HG03060 (cell line): ENCODE data around the gene BFSP2.
"Not testable (repeated sequence)": the region's sequence is repeated elsewhere in the genome, so short reads cannot be mapped to it uniquely, and the experiment has no call there.

Source experiments
- ATAC-seq: cut with Tn5 transposase; IDR thresholded peaks from one replicate; pipeline ENCODE4 v1.9.1; 2021; ENCODE audit warnings: low read depth, moderate number of reproducible peaks; ENCODE audit not compliant: unreplicated experiment

Gene BFSP2

DNA sequence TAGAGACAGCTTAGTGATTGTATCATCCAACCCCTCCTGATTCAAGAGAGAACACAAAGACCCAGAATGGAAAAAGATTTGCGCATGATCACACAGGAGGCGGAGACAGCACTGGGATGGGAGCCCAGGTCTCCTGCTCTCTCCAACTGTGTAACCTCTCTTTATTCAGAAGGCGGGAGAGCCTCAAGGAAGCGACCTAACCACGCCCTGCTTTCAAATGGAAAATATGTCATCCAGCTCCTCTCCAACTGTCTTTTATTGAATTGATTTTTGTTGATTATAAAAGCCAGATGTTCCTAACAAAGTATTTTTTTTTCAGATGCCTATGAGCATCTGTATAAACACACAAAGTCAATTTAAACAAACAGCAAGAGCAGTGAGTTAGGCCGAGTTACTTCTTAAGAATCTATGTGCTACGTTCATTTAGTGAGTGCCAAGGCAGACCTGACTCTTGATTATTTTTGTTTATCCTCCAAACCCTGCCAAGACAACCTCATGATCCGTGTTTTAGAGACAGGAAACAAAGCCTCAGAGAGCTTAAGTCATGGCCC is 74.5 kb downstream of the BFSP2 start:
- no peak for ATAC-seq

DNA sequence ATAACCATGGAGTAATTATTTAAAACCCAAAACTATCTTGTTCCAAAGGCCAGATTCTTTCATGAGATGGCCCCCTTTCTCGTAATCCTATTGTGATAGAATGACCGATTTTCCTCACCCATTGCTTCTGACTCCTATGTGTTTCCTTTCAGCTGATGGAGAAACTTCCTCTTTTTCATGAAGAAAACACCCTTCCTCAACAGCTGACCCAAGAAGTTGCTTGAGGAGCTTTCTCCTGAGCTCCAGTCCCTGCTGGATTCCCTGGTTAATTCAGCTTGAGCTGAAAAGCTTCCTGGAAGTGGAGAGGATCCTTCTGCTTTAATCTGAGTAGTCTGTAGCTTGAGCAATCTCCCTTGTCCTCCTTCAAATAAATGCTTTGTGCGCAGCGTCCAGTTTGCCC is 75.0 kb downstream of the BFSP2 start:
- no peak for ATAC-seq

DNA sequence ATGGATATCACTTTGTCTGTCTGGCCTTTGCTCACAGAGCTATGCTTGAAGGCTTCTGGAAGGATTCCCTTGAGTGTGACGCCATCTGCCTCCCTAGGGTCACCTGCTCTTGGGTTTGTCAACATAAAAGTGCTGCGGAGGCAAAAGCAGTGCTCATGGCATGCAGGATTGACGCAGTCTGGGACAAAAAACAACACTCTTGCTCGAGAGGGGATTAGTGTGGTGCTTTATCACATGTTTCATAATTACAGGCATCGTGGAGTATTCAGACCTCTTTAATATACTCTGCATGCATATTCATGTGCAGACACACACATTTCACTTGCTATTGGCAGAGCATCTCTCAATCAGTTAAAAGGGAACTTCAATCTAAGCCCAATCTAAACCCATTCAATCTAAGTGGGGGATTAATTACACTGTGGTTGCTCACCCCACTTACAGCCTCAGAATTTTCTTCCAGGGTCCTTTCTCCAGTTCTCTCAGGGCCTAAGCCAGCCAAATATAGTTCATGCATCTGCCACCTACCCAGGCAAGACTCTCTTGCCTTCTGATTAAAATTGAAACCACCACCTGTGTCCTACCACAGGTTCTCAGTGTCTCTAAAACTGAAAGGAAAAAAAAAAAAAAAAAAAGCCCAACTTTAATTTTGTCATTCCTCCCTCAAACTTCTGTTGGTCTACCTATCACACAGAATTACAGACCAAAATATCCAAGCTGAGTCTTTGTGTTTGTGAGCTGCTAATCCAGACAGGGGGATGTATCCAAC is 75.6 kb downstream of the BFSP2 start:
- ATAC-seq, result peak; percentile 61

DNA sequence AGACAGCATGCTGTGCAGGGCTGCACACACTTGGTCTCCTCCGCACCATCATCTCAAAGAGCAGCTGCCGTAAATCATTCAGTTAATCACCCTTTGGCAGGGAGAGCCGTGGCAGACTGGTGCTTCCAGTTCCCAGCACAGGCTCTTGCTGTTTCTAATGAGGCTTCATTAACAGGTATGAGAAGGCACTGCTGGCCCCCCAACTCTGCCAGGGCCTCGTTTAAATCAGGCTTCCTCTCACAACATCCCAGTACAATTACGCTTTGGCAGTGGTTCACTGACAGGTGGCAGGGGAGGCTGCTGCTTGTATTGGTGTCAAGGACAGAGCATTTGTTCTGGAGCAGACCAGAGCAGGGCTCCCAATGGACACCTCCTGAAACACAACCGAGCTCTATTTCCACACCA is 77.1 kb downstream of the BFSP2 start:
- ATAC-seq, result no peak

DNA sequence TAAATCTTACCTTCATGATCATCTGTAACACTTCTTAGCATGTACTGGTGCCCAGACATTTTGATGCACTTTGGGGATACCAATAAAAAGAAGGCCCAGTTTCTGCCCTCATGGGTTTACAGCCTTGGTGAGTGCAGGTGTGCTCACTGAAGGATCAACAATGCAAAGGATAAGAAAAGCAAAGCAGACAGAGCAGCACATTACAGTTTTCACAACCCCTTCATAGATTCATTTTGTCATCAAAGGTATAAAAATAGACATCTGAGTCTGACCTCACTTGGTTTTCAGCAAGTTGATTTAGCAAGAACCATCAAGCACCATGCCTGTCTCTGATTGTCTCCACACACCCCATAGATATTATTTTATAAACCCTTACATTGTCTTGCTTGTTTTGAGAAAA is 77.6 kb downstream of the BFSP2 start:
- ATAC-seq, result no peak

DNA sequence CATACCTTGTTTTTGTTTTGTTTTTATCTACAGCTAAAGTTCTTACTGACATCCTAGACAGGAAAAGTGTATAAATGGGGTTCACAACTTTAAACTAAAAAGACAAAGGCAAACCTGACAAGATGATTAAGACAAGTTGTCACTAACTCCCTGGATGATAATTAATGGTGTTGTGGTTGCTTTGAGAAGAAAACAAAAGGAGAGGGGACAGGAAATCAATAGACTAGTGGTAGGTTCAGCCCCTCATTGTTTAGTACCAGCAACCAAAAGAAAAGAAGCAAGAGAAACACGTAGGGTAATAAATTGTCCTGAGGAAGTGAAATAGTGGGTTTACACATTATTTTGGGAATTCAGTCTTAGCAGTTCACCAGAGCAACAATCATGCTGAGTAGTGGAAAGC is 78.8 kb downstream of the BFSP2 start:
- no peak for ATAC-seq

DNA sequence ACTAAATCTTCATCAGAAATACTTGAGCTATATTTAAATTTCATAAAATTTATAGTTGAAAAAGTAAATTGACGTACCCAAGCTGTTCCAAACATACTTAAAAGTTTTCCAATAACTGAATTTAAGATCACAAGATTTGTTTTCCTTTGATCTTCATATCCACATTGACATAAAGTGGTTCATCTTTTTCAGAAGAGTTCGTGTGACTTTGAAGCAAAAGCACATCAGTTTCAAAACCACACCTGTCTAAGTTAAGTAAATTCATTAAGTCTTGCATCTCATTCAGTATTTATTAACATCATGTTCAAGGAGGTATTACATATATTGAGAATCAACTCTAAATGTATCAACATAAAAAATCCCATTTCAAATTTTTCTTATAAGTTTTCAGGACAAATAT is 79.5 kb downstream of the BFSP2 start:
- no peak for ATAC-seq

DNA sequence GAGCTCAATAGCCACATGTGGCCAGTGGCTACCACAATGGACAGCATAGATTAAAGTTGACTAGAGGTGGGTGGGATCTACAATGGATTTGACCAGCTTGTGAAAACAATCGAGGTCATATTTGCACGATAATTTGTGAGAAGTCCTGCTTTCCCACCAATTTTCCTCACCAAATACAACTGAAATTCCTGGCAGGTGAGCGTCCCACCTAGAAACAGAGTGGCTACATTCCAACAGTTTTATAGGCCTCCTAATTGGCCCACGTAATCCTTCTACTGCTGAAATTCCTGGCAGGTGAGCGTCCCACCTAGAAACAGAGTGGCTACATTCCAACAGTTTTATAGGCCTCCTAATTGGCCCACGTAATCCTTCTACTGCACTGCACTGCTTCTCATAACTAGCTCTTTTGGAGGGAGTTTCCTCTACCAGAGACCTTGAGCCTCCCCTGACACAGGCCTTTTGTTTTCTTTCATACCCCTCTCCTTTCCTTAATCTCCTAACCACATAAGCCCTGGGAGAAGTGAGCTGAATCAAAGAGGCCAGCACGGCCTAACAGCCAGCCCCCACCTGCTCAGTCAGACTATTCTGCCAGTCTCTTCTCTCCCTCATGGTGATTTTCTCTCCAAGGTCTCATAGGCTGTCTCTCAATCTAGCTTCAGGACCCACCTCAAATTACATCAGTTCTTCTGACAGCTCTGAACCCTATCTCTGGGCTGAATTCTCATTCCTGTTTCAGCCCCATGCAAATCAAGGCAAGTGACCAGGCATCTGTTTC is 80.2 kb downstream of the BFSP2 start:
- ATAC-seq, result peak; percentile 40

DNA sequence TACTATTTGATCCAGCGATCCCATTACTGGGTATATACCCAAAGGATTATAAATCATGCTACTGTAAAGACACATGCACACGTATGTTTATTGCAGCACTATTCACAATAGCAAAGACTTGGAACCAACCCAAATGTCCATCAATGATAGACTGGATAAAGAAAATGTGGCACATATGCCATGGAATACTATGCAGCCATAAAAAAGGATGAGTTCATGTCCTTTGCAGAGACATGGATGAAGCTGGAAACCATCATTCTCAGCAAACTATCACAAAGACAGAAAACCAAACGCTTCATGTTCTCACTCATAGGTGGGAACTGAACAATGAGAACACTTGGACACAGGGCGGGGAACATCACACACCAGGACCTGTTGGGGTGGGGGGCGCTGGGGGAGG is 82.6 kb downstream of the BFSP2 start:
- not testable (repeated sequence) for ATAC-seq

DNA sequence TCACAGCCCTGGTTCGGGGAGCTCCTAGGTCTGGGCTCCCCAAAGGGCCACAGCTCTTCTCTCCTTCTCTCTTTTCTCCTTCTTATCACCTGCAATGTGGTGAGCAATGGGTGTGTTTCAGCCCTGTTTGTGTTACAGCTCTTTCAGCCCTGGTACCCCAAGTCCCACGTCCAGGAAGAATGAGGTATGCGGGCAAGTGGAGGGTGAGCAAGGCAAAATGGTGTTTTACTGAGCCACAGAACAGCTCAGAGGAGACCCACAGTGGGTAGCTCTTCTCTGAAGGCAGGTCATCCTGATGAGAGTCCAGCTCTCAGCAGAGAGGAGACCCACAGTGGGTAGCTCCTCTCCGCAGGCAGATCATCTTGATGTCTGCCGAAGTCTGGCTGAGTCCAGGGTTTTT is 86.8 kb downstream of the BFSP2 start:
- no peak for ATAC-seq

DNA sequence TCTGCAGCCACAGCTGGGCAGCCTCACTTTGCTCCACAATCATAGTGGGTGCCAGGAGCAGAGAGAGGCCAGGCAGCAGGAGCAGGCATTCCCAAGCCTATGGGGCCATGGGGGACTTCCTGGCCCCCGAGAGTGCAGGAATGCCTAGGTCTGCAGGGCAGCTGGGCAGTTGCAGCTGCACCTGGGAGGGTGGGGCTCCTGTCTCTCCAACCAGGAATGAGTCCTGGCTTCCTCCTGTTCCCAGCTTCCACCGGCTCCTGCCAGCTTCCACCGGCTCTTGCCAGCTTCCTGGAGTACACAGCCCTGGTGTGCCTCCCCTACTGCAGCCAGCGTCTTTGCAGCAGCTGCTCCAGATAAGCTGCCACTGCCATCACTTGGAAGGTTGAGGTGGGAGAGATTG is 87.3 kb downstream of the BFSP2 start:
- no peak for ATAC-seq

DNA sequence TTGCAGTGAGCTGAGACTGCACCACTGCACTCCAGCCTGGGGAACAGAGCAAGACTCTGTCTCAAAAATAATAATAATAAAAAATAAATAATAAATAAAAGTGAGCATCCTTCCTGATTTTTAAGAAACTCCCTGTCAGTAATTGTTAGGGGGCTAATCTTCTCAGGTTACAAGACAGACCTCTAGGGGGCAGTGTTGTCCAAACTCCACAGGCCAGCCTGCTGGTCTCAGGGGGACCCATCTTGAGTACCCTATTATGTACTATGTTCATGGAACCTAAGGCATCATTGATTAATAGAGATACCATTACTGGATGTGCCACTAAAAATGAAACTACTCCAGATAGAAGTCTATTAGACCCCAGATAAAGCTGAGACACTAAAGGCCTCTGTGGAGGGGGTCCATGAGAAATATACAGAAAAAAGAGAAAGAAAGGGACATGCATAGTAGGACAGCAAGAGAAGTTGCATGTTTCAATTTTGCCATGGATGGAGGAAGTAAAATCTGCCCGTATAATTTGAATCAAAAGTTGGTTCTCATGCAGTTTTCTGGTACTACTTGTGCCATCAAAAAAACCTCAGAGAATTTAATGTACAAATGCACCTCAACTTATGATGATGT is 88.2 kb downstream of the BFSP2 start:
- no peak for ATAC-seq

DNA sequence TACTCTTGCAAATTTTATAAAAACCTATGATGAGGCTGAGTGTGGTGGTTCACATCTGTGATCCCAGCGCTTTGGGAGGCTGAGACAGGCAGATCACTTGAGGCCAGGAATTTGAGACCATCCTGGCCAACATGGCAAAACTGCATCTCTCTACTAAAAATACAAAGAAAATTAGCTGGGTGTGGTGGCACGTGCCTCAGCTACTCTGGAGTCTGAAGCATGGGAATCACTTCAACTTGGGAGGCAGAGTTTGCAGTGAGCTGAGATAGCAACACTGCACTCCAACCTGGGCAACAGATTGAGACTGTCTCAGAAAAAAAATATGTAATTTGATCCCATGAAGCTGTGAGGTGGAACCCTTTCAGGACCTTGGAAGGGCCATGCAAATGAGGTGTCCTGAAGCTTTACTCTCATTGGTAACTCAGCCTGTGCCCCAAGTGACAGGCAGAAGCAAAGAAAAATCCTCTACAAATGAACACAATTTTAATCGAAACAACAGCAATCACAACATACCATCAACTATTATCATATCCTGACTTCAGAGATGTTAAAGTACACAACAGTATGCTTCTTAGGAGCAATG is 89.0 kb downstream of the BFSP2 start:
- ATAC-seq, result no peak

DNA sequence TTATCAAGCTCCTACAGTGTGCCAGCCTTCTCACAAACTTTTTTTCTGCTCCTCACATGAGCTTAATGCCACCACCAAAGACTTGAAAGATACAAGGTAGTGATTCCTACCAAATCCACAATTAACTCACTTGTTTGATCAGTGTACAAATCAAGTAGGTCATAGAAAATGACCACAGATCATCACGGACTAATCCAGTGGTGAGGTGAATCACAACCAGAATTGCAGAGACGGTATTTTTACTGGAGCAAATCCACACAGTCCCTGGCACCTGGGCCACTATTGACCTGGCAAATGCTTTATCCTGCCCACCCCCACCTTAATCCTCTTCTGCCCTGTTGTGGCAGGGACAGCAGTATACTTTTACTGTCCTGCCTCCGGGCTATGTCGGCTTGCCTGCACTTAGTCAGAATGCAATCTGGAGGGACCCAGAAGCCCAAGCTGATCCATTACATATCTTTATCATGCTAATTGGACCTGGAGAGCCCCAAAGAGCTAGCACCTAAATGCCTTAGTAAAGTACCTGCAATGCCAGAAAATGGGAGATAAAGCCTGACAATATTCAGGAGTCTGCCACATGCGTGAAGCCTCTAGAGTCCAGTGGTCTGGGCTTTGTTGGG is 89.7 kb downstream of the BFSP2 start:
- no peak for ATAC-seq

DNA sequence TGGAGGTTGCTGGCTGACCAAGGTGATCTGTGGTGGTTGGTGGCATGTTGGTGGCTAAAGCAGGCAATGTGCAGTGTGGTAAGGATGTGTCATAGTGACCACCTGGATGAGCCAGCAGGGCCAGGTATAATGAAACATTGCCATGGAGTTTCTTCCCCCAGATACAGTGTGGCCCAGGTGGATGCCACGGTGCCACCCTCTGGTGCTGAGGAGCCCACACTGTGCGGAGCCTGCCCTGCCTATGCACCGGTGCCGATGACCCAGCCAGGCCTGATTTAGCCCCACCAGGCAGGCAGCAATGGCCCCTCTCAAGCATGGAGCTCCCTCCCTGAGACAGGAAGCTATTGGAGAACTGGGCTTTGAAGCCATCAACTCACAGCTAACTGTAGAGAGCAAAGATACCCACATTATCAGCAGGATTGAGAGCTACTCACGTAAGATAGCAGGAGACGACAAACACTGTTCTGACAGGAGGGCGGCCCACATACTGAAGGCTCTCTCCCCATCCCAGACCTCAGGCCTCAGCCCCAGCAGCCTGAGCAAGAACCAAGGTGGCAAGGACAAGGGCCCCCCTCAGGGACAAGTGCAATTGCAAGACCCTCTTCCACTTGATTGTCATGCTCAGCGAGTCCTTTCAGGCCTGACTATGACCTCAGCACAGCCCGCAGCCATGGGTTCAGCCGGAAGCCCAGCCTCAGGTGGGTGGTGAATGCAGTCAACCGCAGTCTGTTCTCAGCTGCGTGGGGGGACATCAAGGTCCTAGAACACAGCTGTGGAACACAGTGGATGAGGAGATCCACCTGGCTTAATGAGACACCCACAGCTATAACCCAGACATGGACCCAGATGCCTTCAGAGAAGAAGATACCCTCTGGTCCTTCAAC is 90.9 kb downstream of the BFSP2 start:
- peak; percentile 79 for ATAC-seq

DNA sequence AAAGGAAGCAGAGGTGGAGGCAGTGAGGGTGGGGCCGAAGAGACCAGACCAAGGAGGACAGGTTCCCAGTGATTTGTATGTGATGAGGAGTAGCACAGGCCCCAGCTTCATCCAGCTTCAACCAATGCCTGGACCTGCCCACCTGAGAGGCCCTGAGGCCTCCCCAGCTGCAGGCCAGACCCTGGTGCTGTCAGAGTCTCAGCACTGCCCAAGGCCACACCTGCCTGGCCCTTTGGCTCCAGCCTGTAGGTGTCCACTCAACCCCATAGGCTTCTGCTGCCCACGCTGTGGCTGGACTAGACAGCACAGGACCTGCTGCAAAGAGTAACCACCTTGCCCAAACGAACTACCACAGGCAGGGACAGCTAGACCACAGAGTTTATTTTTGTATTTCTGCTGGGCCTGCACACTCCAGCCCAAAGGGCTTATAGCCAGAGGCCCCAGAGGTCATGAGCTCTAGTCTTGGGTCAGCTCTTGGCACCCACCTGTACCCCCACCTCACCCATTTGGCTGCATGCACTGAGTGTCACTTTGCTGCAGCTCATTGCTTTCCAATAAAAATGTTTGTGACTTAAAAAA is 91.7 kb downstream of the BFSP2 start:
- ATAC-seq, result no peak

DNA sequence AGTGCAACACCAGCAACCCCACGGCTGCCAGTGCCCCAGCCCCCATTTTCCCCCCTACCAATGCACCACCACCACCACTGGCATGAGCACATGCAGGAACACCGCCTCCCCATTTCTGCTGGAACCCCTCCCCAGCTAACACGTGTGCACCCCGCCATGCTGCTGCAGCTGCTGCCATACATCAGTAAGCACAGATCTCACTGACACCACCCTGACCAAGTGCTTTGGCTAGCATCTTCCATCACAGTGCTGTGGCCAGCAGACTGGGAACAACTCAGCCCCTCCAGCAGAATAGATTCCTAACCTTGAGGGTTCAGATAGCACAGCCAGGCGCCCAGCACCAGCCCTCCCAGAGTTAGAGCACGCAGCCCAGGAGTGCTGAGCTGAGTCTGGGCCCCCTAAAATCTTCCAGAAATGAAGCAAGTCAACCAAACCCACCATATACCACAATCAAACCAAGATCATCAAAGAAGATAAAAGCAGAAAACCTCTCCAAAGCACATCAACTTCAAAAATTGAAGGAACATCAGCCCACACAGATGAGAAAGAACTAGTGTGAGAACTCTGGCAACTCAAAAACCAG is 92.4 kb downstream of the BFSP2 start:
- ATAC-seq, result no peak

DNA sequence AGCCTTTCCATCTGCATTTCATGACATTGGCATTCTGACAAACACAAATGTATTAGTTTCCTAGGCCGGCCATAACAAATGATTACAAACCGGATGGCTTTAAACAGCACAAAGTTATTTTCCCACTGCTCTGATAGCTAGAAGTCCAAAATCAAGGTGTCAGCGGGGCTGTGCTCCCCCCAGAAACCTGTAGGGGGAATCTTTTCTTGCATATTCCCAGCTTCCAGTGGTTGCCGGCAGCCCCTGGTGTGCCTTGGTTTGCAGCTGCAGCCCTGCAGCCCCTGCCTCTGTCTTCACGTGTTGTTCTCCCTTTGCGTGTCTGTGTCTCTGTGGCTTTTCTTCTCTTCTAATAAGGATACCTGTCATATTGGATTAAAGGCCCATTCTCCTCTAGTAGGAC is 94.6 kb downstream of the BFSP2 start:
- no peak for ATAC-seq

DNA sequence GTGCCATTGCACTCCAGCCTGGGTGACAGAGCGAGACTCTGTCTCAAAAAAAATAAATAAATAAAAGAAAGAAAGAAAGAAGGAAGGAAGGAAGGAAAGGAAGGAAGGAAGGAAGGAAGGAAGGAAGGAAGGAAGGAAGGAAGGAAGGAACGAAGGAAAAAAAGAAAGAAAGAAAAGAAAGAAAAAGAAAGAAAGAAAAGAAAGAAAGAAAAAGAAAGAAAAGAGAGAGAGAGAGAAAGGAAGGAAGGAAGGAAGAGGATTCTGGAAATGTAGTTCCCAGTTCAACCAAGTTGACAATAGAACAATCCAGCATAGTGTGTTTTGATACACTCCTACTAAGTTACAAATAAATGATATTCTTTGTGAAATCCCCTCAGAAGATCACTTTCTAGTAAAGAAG is 102.7 kb downstream of the BFSP2 start:
- not testable (repeated sequence) for ATAC-seq
